ENCODE results near the gene ZRANB1. TPM values are rescaled to one million over a fixed set of nuclear protein-coding genes. Genes with fewer than 3 reads are reported as not detected.

The ZRANB1 gene
- 18.4 and 24.6 TPM in 2 replicates for total RNA-seq (2014; rRNA removed; shearing (Covaris generic))

DNA sequence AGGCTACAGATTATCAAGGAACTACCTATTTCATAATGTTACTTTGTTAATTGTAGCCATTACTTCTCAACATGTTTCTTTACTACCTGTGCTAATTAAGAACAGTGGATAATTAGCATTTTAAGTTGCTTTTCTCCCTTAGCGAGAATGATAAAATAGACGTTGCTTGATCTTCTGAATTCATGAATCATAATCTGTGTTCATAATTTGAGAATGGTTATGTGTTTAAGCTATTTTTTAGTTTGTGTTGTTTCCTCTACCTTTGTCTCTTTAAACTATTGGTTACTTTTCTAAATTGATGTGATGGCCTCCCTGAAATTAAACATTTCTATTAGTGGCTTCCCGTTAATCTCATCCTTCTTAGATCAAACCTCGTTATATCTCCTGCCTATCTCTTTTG lies at the start of gene ZRANB1:
Gene ZRANB1 (plus strand): TSS at position 301 of the 400 bp plus-strand sequence. CDS start 371 bp downstream, outside the sequence.
- no peaks in the 10 kb centered on the region for H3K27me3 ChIP-seq (ENCODE audit: control insufficient read depth, insufficient read depth, low read length)
- H3K36me3 ChIP-seq (replicated peaks; ENCODE audit: control insufficient read depth, insufficient read depth, low read length) = no peaks in the 10 kb centered on the region
- DNase-seq = no peak
- H3K4me3 ChIP-seq (ENCODE audit: insufficient read depth, low read depth, low read length) = no peak within 1 kb of the TSS

DNA sequence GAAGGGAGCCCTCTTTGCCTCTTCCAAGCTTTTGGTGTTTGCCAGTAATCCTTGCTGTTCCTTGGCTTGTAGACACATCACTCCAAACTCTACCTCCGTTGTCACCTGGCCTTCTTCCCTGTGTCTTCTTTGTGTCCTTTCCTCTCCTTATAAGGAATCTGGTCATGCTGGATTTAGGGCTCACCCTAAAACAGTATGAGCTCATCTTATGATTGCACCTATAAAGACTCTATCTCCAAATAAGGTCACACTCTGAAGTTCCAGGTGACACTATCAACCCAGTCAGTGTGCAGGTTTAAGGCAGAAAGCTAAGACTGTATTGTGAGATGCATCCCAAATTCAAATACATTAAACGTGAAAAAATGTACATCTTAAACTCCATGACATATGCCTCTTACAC lies 49.0 kb upstream of the ZRANB1 start:
- H3K4me3 ChIP-seq (ENCODE audit: insufficient read depth, low read depth, low read length) = no peak overlapping the region
- no peaks in the 10 kb centered on the region for H3K27me3 ChIP-seq (ENCODE audit: control insufficient read depth, insufficient read depth, low read length)
- no peaks in the 10 kb centered on the region for H3K36me3 ChIP-seq (replicated peaks; ENCODE audit: control insufficient read depth, insufficient read depth, low read length)
- no peak for DNase-seq

DNA sequence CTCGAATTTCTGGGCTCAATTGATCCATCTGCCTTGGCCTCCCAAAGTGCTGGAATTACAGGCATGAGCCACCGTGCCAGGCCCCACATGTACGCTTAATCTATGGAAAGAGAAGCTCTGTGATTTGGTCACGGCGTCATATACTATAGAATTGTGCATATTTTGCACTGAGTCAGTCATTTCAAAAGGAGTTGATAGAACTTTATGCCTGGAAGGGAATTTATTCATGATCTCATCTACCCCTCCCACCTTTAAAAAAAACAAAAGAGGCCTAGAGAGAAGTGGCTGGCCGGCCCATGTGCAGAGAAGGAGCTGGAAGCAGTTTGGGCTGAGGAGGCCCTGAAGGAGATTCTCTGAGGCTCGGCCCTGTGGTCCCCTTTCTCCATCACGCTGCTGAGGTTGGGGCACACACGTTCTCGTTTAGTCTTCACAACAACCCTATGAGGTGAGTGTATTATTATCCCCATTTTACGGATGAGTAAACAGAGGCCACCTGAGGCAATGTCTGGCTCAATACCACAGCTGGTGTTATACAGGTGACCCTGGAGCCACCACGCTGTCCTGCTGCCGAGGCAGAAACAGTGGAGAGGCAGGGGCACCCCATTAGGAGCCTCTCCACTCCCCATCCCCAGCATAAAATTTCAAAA lies 47.2 kb upstream of the ZRANB1 start:
- Histone ChIP-seq H3K4me3 (ENCODE audit: insufficient read depth, low read depth, low read length) (no peak overlapping the region), H3K27me3 (ENCODE audit: control insufficient read depth, insufficient read depth, low read length) (no peaks in the 10 kb centered on the region), H3K36me3 (replicated peaks; ENCODE audit: control insufficient read depth, insufficient read depth, low read length) (no peaks in the 10 kb centered on the region)
- no peak for DNase-seq

DNA sequence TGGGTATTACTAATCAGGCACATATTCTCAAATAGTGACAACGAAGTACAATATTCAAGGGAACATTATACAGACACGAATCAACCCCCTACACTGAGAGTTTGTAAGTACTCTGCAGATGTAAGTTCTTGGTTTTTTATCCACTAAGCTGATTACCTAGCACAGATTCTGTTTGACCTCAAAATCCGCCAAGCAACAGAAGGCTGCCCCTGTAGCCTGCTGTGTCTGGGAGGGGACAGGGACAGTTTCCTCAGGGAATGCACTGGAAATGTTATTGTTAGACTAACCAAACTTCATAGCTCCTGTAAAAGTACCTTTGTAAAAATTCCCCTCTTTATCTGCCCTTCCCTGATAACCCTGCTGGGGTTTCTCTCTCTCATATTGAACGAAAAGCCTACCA lies 45.2 kb upstream of the ZRANB1 start:
- no peaks in the 10 kb centered on the region for H3K36me3 ChIP-seq (replicated peaks; ENCODE audit: control insufficient read depth, insufficient read depth, low read length)
- no peaks in the 10 kb centered on the region for H3K27me3 ChIP-seq (ENCODE audit: control insufficient read depth, insufficient read depth, low read length)
- DNase-seq = no peak
- H3K4me3 ChIP-seq (ENCODE audit: insufficient read depth, low read depth, low read length) = no peak overlapping the region

GRCh38 chr10:124898471-124898870 lies 43.5 kb upstream of the ZRANB1 start:
- DNase-seq = peak; percentile 50
- no peaks in the 10 kb centered on the region for H3K36me3 ChIP-seq (replicated peaks; ENCODE audit: control insufficient read depth, insufficient read depth, low read length)

DNA sequence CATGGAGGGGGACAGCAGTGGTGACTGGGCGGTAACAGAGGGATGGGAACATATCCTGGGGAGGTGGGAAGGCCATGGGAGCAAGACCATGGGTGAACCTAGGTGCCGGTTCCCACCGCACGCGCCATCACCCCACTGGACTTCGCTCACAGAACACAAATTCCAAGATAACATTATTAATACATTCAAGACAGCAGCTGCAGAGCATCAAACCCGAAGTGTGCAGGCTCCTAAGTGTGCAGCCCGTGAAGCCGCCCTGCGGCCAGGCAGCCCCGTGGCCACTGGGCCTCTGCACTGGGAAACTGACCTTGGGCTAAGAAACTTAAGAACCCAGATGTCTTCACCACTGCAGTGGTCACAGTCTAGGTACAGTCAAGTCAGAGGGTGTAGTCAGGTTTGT lies 42.8 kb upstream of the ZRANB1 start:
- no peak for DNase-seq
- Histone ChIP-seq H3K27me3 (ENCODE audit: control insufficient read depth, insufficient read depth, low read length) (no peaks in the 10 kb centered on the region), H3K4me3 (ENCODE audit: insufficient read depth, low read depth, low read length) (no peak overlapping the region), H3K36me3 (replicated peaks; ENCODE audit: control insufficient read depth, insufficient read depth, low read length) (no peaks in the 10 kb centered on the region)

More at GRCh38 chr10:124898471-124898870, 43.5 kb upstream of the ZRANB1 start:
- no peak overlapping the region for H3K4me3 ChIP-seq (ENCODE audit: insufficient read depth, low read depth, low read length)
- H3K27me3 ChIP-seq (ENCODE audit: control insufficient read depth, insufficient read depth, low read length) = no peaks in the 10 kb centered on the region

- Histone ChIP-seq H3K27me3 (ENCODE audit: control insufficient read depth, insufficient read depth, low read length) (no peaks in the 10 kb centered on the region), H3K4me3 (ENCODE audit: insufficient read depth, low read depth, low read length) (no peak overlapping the region), H3K36me3 (replicated peaks; ENCODE audit: control insufficient read depth, insufficient read depth, low read length) (no peaks in the 10 kb centered on the region)
- DNase-seq = no peak
Measured at GRCh38 chr10:124902462-124902861, 39.5 kb upstream of the ZRANB1 start.

DNA sequence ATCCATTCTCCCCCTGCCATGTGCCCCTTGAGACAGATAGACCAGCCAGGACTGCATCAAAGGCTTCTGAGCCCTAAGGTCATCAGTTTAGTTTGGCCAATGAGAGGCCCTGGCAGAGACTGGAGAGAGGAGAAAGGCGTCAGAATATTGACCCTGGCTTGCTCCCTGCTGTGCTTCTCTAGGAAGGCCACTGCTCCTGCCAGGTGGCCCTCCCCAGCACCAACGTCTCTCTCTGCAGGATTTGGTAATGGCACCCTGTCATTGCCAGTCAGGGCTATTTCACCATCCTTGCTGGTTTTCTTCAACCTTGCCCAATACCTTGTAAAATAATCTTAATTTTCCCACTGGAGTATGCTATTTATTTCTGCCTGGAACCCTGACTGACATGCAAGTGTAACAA lies 38.8 kb upstream of the ZRANB1 start:
- H3K36me3 ChIP-seq (replicated peaks; ENCODE audit: control insufficient read depth, insufficient read depth, low read length) = no peaks in the 10 kb centered on the region
- no peaks in the 10 kb centered on the region for H3K27me3 ChIP-seq (ENCODE audit: control insufficient read depth, insufficient read depth, low read length)
- H3K4me3 ChIP-seq (ENCODE audit: insufficient read depth, low read depth, low read length) = no peak overlapping the region
- peak; percentile 38 for DNase-seq

GRCh38 chr10:124904796-124905195 lies 37.1 kb upstream of the ZRANB1 start:
- H3K4me3 ChIP-seq (ENCODE audit: insufficient read depth, low read depth, low read length) = no peak overlapping the region
- H3K36me3 ChIP-seq (replicated peaks; ENCODE audit: control insufficient read depth, insufficient read depth, low read length) = no peaks in the 10 kb centered on the region
- no peaks in the 10 kb centered on the region for H3K27me3 ChIP-seq (ENCODE audit: control insufficient read depth, insufficient read depth, low read length)
- no peak for DNase-seq

- Histone ChIP-seq H3K36me3 (replicated peaks; ENCODE audit: control insufficient read depth, insufficient read depth, low read length) (no peaks in the 10 kb centered on the region), H3K27me3 (ENCODE audit: control insufficient read depth, insufficient read depth, low read length) (no peaks in the 10 kb centered on the region), H3K4me3 (ENCODE audit: insufficient read depth, low read depth, low read length) (no peak overlapping the region)
- no peak for DNase-seq
Measured at GRCh38 chr10:124906551-124907001, 35.3 kb upstream of the ZRANB1 start.

DNA sequence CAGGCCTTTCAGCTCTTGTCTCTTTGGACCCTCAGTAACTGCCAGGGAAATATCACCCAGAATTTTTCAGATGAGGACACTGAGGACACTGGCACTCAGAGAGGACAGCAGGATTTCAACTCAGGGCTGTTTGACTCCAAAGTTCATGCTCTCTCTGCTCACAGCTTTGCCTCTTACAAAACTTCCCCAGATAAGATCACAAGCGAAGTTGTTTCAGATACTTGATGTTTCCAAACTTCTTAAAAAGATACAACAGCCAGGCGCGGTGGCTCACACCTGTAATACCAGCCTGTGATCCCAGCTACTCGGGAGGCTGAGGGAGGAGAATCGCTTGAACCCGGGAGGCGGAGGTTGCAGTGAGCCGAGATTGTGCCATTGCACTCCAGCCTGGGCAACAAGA lies 32.4 kb upstream of the ZRANB1 start:
- no peaks in the 10 kb centered on the region for H3K36me3 ChIP-seq (replicated peaks; ENCODE audit: control insufficient read depth, insufficient read depth, low read length)
- H3K4me3 ChIP-seq (ENCODE audit: insufficient read depth, low read depth, low read length) = no peak overlapping the region
- H3K27me3 ChIP-seq (ENCODE audit: control insufficient read depth, insufficient read depth, low read length) = no peaks in the 10 kb centered on the region
- no peak for DNase-seq

GRCh38 chr10:124911124-124912067 lies 30.5 kb upstream of the ZRANB1 start:
- Histone ChIP-seq H3K4me3 (ENCODE audit: insufficient read depth, low read depth, low read length) (no peak overlapping the region), H3K36me3 (replicated peaks; ENCODE audit: control insufficient read depth, insufficient read depth, low read length) (no peaks in the 10 kb centered on the region), H3K27me3 (ENCODE audit: control insufficient read depth, insufficient read depth, low read length) (no peaks in the 10 kb centered on the region)
- no peak for DNase-seq

DNA sequence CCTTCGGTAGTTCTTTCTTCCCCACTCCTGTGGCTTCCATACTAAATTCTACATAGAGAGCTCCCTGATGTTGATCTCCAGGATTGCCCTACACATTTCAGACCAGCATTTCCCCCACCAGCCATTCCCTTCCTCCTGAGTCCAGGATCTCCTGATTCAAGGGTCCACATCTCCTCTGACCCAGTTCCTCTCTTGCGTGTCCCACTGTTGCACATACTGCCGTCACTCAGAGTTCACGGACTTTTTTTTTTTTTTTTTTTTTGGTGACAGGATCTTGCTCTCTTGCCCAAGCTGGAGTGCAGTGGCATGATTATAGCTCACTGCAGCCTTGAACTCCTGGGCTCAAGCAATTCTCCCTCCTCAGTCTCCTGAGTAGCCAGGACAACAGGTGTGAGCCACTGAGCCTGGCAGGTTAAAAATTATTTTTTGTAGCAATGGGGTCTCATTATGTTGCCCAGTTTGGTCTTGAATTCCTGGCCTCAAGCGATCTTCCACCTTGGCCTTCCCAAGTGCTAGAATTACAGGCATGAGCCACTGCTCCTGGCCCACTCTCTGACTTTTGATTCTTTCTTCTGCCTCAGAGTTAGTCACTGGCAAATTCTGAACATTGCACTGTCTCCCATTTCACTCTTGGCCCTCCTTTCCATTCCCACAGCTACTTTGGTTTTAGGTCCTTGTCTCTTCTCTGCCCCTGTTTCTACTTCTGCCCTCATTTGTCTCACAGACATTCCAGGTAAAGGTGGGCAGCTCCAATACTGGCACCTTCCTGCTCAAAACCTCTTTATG lies 29.6 kb upstream of the ZRANB1 start:
- Histone ChIP-seq H3K27me3 (ENCODE audit: control insufficient read depth, insufficient read depth, low read length) (no peaks in the 10 kb centered on the region), H3K4me3 (ENCODE audit: insufficient read depth, low read depth, low read length) (no peak overlapping the region), H3K36me3 (replicated peaks; ENCODE audit: control insufficient read depth, insufficient read depth, low read length) (no peaks in the 10 kb centered on the region)
- no peak for DNase-seq

DNA sequence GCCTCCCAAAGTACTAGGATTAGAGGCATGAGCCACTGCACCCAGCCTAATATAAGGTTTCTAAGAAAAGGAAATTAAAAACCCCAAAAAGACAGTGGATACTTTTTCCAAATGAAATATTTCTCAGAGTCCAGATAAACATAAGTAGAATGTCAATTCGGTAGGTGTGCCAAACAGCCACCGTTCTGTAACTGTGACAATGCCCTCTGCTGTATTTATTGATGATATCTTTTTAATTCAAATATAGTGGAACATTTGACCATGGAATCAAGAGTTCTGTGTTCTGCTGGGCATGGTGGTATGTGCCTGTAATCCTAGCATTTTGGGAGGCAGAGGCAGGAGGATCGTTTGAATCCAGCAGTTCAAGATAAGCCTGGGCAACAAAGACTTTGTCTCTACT lies 28.8 kb upstream of the ZRANB1 start:
- Histone ChIP-seq H3K36me3 (replicated peaks; ENCODE audit: control insufficient read depth, insufficient read depth, low read length) (no peaks in the 10 kb centered on the region), H3K4me3 (ENCODE audit: insufficient read depth, low read depth, low read length) (no peak overlapping the region), H3K27me3 (ENCODE audit: control insufficient read depth, insufficient read depth, low read length) (no peaks in the 10 kb centered on the region)
- no peak for DNase-seq

All from H7 (cell line).